ENCODE measurements around the gene OR10G6. TPM values are rescaled to one million over a fixed set of nuclear protein-coding genes. Genes with fewer than 3 reads are reported as not detected.

OR10G6 gene
- total RNA-seq, 8 experiments from 2014 or later: 0.38 TPM; not detected in 7

DNA sequence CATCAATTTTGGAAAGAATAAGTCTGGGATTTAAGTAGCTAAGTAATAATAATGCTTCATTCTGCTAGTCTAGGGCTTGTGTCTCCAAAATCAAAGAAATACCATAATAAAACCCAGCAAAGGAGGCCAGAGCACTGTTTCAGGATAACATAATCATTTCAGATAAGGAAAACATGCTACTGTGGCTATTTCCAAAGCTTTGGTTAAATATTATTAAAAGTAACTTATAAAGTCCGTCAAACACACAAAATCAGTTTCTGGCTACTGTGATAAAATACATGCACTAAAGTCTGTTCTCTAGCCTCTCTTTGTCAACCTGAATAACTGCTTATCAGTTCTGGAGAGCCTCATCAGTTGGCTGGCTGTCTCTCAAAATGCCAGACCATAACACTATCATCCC lies 49.8 kb downstream of the OR10G6 start:
- Histone ChIP-seq H3K27ac (no peak overlapping the region), H3K4me3 (no peak overlapping the region), H3K4me1 (replicated peaks in 1 of 2) (no peaks in the 10 kb centered on the region)
- no peak for ATAC-seq (replicated peaks in 6 of 8)
- in situ Hi-C loops (cut with MboI; ENCODE audit: low pct_unique_long_range_greater_than_20kb in 2 of 9, low sequenced_read_pairs in 9 of 9, unreplicated experiment in 9 of 9): loop anchor here in 1 of 9 experiments (25.0 kb wide), 2 partner anchors 108 to 183 kb away; partner anchors contain the start of gene OR6X1
- 0 to 100% (median 57%) methylated on average over 1 of the region's 1 CpG; no CpG with 5 or more reads in 2 of the 10 experiments for WGBS, 10 experiments

Other genes starting within 250 kb of the OR10G6 start
- under 1 TPM in 2 of 8 experiments, not detected in 6; 0.18 to 0.57 TPM for gene OR6X1, start 240.6 kb downstream of the OR10G6 start, total RNA-seq
- under 1 TPM in 1 of 8 experiments, not detected in 7; 0.76 TPM for gene OR6M1, start 188.8 kb downstream of the OR10G6 start, total RNA-seq
- gene TMEM225, start 109.5 kb downstream of the OR10G6 start, total RNA-seq: not detected
- gene OR8D4, start 93.0 kb downstream of the OR10G6 start, total RNA-seq: under 1 TPM in 4 of 8 experiments, not detected in 4; 0.09 to 0.57 (median 0.14) TPM
- gene OR4D5, start 55.5 kb downstream of the OR10G6 start, total RNA-seq: not detected
- under 1 TPM in 3 of 8 experiments, not detected in 5; 0.27 to 0.42 (median 0.33) TPM for gene OR6T1, start 51.3 kb downstream of the OR10G6 start, total RNA-seq
- gene OR10S1, start 17.4 kb downstream of the OR10G6 start, total RNA-seq: under 1 TPM in 5 of 8 experiments, not detected in 3; 0.17 to 0.85 (median 0.36) TPM
- gene OR10G4, start 17.8 kb upstream of the OR10G6 start, total RNA-seq: under 1 TPM in 5 of 8 experiments, not detected in 3; 0.05 to 0.24 (median 0.13) TPM
- gene OR10G9, start 27.9 kb upstream of the OR10G6 start, total RNA-seq: under 1 TPM in 1 of 8 experiments, not detected in 7; 0.38 TPM
- gene OR10G8, start 31.6 kb upstream of the OR10G6 start, total RNA-seq: under 1 TPM in 1 of 8 experiments, not detected in 7; 0.17 TPM
- under 1 TPM in 3 of 8 experiments, not detected in 5; 0.08 to 0.35 (median 0.14) TPM for gene OR10G7, start 46.2 kb upstream of the OR10G6 start, total RNA-seq
- gene VWA5A, start 120.3 kb upstream of the OR10G6 start, total RNA-seq: 10 to 100 TPM in 6 of 8 experiments, 1 to 10 TPM in 2; 7.0 to 34.7 (median 15.4) TPM
- under 1 TPM in 3 of 8 experiments, not detected in 5; 0.17 to 0.43 (median 0.28) TPM for gene OR10D3, start 188.2 kb upstream of the OR10G6 start, total RNA-seq
- under 1 TPM in 5 of 8 experiments, not detected in 3; 0.05 to 0.29 (median 0.14) TPM for gene OR8G1, start 245.9 kb upstream of the OR10G6 start, total RNA-seq

All from motor neuron (in vitro differentiated cells).